ENCODE data around the gene UQCRFS1.
"Not testable (repeated sequence)": the region's sequence is repeated elsewhere in the genome, so short reads cannot be mapped to it uniquely, and the experiment has no call there.

UQCRFS1 gene

GRCh38 chr19:29216021-29216420 lies 3.1 kb upstream of the UQCRFS1 start:
- in situ Hi-C loops (cut with MboI; ENCODE audit: low sequenced_read_pairs), result no loop called here

GRCh38 chr19:29215322-29215845 lies 2.4 kb upstream of the UQCRFS1 start:
- in situ Hi-C loops (cut with MboI; ENCODE audit: low sequenced_read_pairs), result no loop called here

GRCh38 chr19:29214411-29214810 lies 1.5 kb upstream of the UQCRFS1 start:
- in situ Hi-C loops (cut with MboI; ENCODE audit: low sequenced_read_pairs), result no loop called here

- in situ Hi-C loops (cut with MboI; ENCODE audit: low sequenced_read_pairs), result no loop called here
Observed at GRCh38 chr19:29212356-29212647, 649 bp downstream of the UQCRFS1 start.

GRCh38 chr19:29211562-29212355 lies 1.2 kb downstream of the UQCRFS1 start:
- in situ Hi-C loops (cut with MboI; ENCODE audit: low sequenced_read_pairs), result no loop called here

- in situ Hi-C loops (cut with MboI; ENCODE audit: low sequenced_read_pairs), result not testable (repeated sequence)
Observed at GRCh38 chr19:29211041-29211440, 1.9 kb downstream of the UQCRFS1 start.

- in situ Hi-C loops (cut with MboI; ENCODE audit: low sequenced_read_pairs), result not testable (repeated sequence)
Observed at GRCh38 chr19:29210502-29210901, 2.4 kb downstream of the UQCRFS1 start.

- in situ Hi-C loops (cut with MboI; ENCODE audit: low sequenced_read_pairs), result not testable (repeated sequence)
Observed at GRCh38 chr19:29207403-29208187, 5.4 kb downstream of the UQCRFS1 start.

- in situ Hi-C loops (cut with MboI; ENCODE audit: low sequenced_read_pairs), result no loop called here
Observed at GRCh38 chr19:29206453-29206852, 6.5 kb downstream of the UQCRFS1 start.

- in situ Hi-C loops (cut with MboI; ENCODE audit: low sequenced_read_pairs), result no loop called here
Observed at GRCh38 chr19:29202281-29202680, 10.7 kb downstream of the UQCRFS1 start.

- in situ Hi-C loops (cut with MboI; ENCODE audit: low sequenced_read_pairs), result no loop called here
Observed at GRCh38 chr19:29201855-29202254, 11.1 kb downstream of the UQCRFS1 start.

GRCh38 chr19:29194658-29195057 lies 18.3 kb downstream of the UQCRFS1 start:
- in situ Hi-C loops (cut with MboI; ENCODE audit: low sequenced_read_pairs), result no loop called here

- in situ Hi-C loops (cut with MboI; ENCODE audit: low sequenced_read_pairs), result no loop called here
Observed at GRCh38 chr19:29193155-29193554, 19.8 kb downstream of the UQCRFS1 start.

- in situ Hi-C loops (cut with MboI; ENCODE audit: low sequenced_read_pairs), result no loop called here
Observed at GRCh38 chr19:29191005-29191404, 21.9 kb downstream of the UQCRFS1 start.

- in situ Hi-C loops (cut with MboI; ENCODE audit: low sequenced_read_pairs), result no loop called here
Observed at GRCh38 chr19:29189033-29189360, 24.0 kb downstream of the UQCRFS1 start.

GRCh38 chr19:29188289-29189032 lies 24.5 kb downstream of the UQCRFS1 start:
- in situ Hi-C loops (cut with MboI; ENCODE audit: low sequenced_read_pairs), result no loop called here

GRCh38 chr19:29187676-29188075 lies 25.3 kb downstream of the UQCRFS1 start:
- in situ Hi-C loops (cut with MboI; ENCODE audit: low sequenced_read_pairs), result no loop called here

- in situ Hi-C loops (cut with MboI; ENCODE audit: low sequenced_read_pairs), result no loop called here
Observed at GRCh38 chr19:29185427-29185826, 27.5 kb downstream of the UQCRFS1 start.

GRCh38 chr19:29176981-29177754 lies 35.8 kb downstream of the UQCRFS1 start:
- in situ Hi-C loops (cut with MboI; ENCODE audit: low sequenced_read_pairs), result no loop called here

- in situ Hi-C loops (cut with MboI; ENCODE audit: low sequenced_read_pairs), result no loop called here
Observed at GRCh38 chr19:29173896-29174295, 39.1 kb downstream of the UQCRFS1 start.

- in situ Hi-C loops (cut with MboI; ENCODE audit: low sequenced_read_pairs), result no loop called here
Observed at GRCh38 chr19:29172302-29172701, 40.6 kb downstream of the UQCRFS1 start.

Measured in HL-60/S4 treated with retinoic acid at 250 ng/mL for 4 days and 3 days (cell line).